Left colon (tissue), 2 donors: ENCODE results near the gene FCRL5. TPM values are rescaled to one million over a fixed set of nuclear protein-coding genes. Genes with fewer than 3 reads are reported as not detected.
"Not testable (repeated sequence)": the region's sequence is repeated elsewhere in the genome, so short reads cannot be mapped to it uniquely, and the experiment has no call there.

Experiments used
- ATAC-seq: fragments of 200-7000 bp; cut with Tn5 transposase; one replicate; pipeline ENCODE4 v1.9.1; 2020; ENCODE audit warnings: mild to moderate bottlenecking, moderate library complexity
- DNase-seq, 2 donors: peaks; one replicate each; pipeline ENCODE4 v3.0.0-alpha.2; 2020
- intact Hi-C, 2 donors: fragments of 100-400 bp; cut with DNase I in 1 of 2; cut with micrococcal nuclease in 1 of 2; formaldehyde crosslinking; loops; one replicate each; pipeline versions ENCODE4 v1.11.2 to v1.14.0; 2022; cut with DNase I, micrococcal nuclease
- long read RNA-seq: library from polyadenylated mRNA; unstranded; transcript quantifications from one replicate; pipeline ENCODE4 v2.0.0, GENCODE V29; 2021
- total RNA-seq, 2 donors: library from RNA; stranded (reverse); fragmentation: NEBNext Ultra II Directional; extraction: Animal tissue kit (Norgen Biotek cat#: 25700); gene quantifications; one replicate each; pipeline ENCODE4 v1.2.1, GENCODE V29; 2021
- donor health status: DM: no; HTN: no; CAD: no.
- donor health status: DM: yes; HTN: yes; CAD: no.

FCRL5 gene
- total RNA-seq, result 1 to 10 TPM; 2.2 to 4.5 TPM
- long read RNA-seq, full-length matches to known transcripts, result 1 of 1 reads
- long read RNA-seq, partial matches to known transcripts, result 0 of 1 reads
- long read RNA-seq, other reads (novel, unspliced or antisense), result 0 of 1 reads

GRCh38 chr1:157551694-157552693, at the start of gene FCRL5:
FCRL5 (minus strand) TSS chr1:157552515; CDS start chr1:157552362, 153 bp downstream.
- ATAC-seq (no peak), DNase-seq (no peak)
- intact Hi-C loops, result no loop called here

DNA sequence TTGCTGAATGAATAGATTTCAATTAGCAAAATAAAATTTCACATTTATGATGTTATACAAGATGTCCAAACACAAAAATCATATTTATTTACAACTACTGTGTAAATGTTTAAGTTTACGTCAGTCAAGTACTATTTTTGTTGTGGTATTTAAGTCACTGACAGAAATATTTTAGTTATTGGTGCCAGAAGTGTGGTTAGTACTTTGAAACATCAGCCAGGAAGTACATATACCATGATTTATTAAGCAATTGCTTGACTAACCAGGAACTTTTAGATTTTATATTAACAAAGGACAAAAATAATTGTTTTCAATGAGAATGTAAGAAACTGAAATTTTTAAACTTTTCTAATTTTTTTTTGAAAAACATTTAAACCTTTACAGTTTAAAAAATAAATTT, 47.9 kb upstream of the FCRL5 start:
- no peak for DNase-seq
- no peak for ATAC-seq
- intact Hi-C loops, result no loop called here

- ATAC-seq, result no peak
These were observed 45.8 kb upstream of the FCRL5 start, which contains the start of gene FCRL4 for GRCh38 chr1:157597959-157598667. FCRL4 (minus strand) TSS chr1:157598085; CDS start chr1:157597944, 141 bp downstream.

DNA sequence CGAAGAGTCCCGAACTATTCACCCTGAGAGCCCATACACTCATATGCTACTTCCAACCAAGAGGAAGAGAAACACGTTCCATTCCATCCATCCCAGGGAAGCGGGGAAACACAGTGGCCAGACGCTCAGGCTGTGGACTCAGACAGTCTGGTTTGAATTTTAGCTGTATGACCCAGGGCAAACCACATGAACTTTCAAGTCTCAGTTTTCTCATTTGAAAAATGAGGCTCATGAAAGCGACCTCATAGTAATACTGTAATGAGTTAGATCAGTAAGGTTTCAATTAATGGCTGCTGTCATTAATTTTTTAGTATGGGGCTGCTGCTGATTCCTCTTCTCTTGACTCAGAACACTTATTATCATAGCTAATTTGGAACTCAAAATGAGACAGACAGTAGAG, 44.1 kb upstream of the FCRL5 start:
- no peak for DNase-seq
- intact Hi-C loops, result no loop called here
- no peak for ATAC-seq

More at GRCh38 chr1:157597959-157598667, 45.8 kb upstream of the FCRL5 start, which contains the start of gene FCRL4:
- intact Hi-C loops, result no loop called here
- no peak for DNase-seq

DNA sequence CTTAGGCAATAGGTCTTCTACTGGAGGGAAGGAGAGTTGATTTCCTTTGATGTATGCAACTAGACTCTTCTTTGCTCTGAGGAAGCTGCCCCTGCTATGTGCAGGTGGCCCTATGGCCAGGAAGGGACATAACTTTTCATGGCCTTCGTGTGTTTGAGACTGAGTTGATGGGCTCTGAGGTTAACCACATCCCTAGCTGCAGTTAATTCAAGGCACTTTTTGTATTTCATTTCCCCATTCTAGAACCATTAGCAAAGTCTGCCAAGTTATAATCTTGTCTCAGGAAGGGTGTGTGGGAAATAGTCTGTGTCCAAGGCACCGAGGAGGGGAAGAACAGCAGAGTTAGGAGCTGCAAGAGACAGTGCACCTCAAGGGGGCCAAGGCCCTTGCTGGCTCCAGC, 43.0 kb upstream of the FCRL5 start:
- DNase-seq (no peak), ATAC-seq (no peak)
- intact Hi-C loops, result no loop called here

DNA sequence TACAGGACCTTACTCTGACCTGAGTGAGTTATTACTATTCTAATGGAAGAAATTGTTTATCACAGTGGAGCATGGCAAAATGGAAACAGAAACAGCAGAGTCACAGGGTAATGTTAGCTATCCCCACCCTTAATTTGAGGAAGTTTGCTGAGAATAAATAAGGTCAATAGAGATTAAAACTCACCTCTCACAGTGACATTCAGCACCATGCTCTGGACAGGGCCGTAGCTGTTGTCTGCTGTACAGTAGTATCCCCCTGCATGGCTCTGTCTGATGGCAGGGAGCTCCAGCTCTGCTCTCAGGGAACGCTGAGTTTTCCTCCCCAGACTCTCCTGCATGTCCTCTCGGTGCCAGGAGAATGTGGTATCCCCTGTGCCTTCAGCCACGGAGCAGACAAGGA, 33.7 kb upstream of the FCRL5 start:
- ATAC-seq (peak; percentile 38), DNase-seq (no peak)
- intact Hi-C loops, result loop anchor here in 1 of 2 donors (10.0 kb wide), 1 partner anchor 539 kb away; a partner anchor contains a TSS

DNA sequence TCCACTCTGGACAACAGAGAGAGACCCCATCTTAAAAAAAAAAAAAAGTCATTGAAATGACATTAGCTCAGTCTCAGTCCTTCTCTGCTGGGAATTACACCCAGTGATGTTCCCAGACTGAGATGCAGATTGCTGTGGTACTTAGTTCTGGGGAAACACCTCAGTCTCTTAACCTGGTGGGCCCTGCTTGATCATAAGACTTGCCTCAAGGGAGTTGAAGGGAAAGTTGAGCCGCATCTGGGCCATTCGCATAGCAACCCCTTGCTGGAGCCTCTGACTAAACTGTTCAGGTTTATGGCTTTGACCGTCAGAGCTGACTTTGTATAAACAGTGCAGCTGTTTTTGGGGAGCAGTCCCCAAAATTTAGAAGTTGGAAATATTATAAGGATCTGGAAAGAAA, 32.2 kb upstream of the FCRL5 start:
- intact Hi-C loops, result loop anchor here in 1 of 2 donors (10.0 kb wide), 1 partner anchor 540 kb away; a partner anchor contains a TSS
- ATAC-seq (no peak), DNase-seq (no peak)

DNA sequence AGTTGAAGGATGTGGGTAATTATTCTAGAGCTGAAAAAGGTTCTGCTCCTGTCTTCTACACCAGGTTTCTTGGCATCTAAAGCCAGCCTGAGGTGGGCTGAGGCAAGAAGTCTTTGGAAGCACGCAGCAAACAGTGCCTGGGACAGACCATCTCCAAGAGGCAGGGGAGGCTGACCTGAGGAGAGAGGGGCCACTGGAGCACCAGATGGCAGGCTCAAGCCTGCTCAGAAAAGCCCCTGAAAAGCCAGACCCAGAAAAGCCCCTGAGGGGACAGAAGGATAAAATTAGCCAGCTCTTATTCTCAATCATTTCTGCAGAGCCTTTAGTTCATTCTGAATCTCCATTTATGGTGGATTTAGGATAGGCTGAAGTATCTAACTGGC, 28.5 kb upstream of the FCRL5 start:
- intact Hi-C loops, result loop anchor here in 1 of 2 donors (10.0 kb wide), 1 partner anchor 544 kb away; a partner anchor contains a TSS
- ATAC-seq (no peak), DNase-seq (no peak)

DNA sequence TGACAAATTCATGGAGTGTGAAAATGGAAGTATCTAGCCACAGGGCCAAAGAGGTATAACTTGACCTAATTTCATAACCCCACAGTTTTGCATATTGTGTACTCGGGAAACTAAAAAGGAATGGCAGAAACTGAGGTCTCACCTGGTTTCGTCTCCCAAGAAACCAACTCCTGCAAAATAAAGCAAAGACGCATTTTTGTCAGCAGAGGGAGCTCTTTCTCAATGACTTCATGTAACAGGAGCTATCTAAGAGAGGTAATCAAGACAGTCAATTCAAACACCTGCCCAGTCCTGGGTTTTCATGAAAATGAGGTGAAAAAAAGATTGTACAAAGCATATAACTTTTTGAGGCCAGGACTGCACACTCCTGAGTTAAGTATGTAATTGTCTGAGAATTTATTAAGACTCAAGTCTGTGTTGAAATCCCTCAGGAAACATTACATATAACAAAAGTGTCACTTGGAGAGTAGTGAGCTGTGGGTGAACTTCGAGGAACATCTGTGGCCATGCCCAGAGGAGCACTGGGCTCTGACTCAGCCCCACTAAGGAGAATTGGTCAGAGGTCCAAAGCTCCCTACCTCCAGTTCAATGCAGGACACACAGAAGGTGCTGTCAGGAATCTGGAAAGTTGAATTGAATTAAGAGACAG, 28.0 kb upstream of the FCRL5 start:
- ATAC-seq (peak; percentile 69), DNase-seq (no peak)
- intact Hi-C loops, result loop anchor here in 1 of 2 donors (10.0 kb wide), 1 partner anchor 544 kb away; a partner anchor contains a TSS

- ATAC-seq, result no peak
- intact Hi-C loops, result no loop called here
- DNase-seq, result no peak
These were observed 25.1 kb upstream of the FCRL5 start for GRCh38 chr1:157577420-157577819.

DNA sequence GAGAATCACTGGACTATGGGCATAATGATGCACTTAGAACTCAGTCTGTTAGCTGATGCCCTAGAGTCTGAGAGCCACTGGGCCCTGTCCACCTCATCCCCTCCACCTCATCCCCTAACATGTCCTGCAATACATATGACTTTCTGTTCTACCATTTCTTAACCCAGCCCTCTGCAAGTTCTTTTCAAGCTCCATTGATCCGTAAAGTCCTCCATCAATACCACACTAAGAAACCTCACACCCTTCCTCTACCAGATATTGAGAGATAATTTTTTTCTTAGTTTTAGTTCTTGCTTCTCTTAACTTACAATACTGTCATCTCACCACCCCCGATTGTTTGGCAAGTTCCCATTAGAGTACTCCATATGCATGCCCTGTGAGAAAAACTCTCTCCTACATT, 23.4 kb upstream of the FCRL5 start:
- DNase-seq (no peak), ATAC-seq (no peak)
- intact Hi-C loops, result no loop called here

GRCh38 chr1:157574836-157575235, 22.5 kb upstream of the FCRL5 start:
- no peak for ATAC-seq
- no peak for DNase-seq
- intact Hi-C loops, result no loop called here

GRCh38 chr1:157566484-157567300, 14.4 kb upstream of the FCRL5 start:
- ATAC-seq, result no peak
- intact Hi-C loops, result no loop called here
- DNase-seq, result no peak

DNA sequence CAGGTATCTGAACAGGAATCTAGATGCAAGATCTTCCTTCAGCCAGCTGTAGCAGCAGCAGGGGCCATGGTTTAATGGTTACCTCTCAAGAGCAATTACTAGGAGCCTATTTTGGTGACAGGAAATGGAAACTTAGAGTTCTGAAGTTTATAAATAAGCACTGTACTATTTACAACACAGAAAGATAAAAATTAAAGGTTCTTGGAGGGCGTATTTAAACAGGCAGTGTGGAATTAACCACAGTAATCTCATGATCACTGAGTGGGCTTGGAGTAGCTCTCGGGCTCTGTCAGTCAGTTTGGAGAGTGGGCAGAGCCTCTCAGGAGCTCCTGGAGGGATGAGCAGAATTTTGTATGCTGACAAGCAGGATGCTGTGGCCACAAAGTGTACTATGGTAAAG, 10.2 kb upstream of the FCRL5 start:
- intact Hi-C loops, result no loop called here
- DNase-seq (no peak), ATAC-seq (no peak)

DNA sequence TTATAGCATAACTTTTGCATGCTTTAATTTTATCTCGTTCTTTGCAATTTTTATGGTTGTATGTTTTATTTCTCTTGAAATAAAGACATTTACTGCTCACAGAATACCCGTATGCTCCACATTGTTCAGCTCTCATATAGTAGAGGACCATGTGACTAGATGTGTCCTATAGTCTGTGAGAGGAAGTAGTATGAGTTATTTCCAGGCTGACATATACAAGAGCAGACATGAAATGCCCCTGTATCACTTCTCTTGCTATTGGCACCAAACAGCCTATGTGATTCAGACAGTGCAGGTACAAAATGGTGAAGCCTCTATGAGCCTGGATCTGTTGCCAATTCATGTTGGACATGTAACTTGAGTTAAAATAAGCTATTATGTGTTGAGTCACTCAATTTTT, 5.8 kb upstream of the FCRL5 start:
- intact Hi-C loops, result no loop called here
- ATAC-seq (no peak), DNase-seq (no peak)

- ATAC-seq, intact Hi-C loops, DNase-seq: not testable (repeated sequence)
These were observed 4.2 kb downstream of the FCRL5 start for GRCh38 chr1:157548081-157548480.

GRCh38 chr1:157542676-157543075, 9.6 kb downstream of the FCRL5 start:
- DNase-seq (no peak), ATAC-seq (no peak)
- intact Hi-C loops, result no loop called here

DNA sequence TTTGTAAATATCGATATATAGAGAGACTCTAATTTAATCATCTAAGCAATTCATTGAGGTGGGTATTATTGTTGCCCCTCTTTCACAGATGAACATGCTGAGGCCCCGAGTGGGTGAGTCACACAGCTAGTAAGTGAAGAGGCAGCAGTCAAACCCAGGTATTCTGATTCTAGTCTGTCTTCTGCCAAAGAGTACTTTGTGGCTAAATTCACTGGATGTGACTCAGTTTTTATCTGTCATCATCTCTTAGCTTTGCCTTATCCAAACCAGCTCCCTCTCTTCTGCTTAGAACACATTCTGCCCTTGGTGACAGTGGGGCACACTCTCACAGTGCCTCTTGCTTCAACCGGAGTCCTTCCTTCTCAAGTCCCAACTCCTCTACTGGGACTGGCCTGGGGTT, 11.5 kb downstream of the FCRL5 start:
- ATAC-seq, result no peak

More for the DNA sequence above, 11.5 kb downstream of the FCRL5 start:
- intact Hi-C loops, result no loop called here
- DNase-seq, result no peak
